ENCODE measurements around the gene DLG2.
A peak's percentile ranks its signal among the peaks of the same experiment; 100 is the strongest.

The DLG2 gene

GRCh38 chr11:84437071-84437980, 1189.8 kb downstream of the DLG2 start:
- no peak for DNase-seq (ENCODE audit: low read depth, low spot score)
- no peak overlapping the region for H3K4me3 ChIP-seq (ENCODE audit: low read length)

GRCh38 chr11:84430661-84431060, 1196.5 kb downstream of the DLG2 start:
- no peak overlapping the region for H3K4me3 ChIP-seq (ENCODE audit: low read length)
- no peak for DNase-seq (ENCODE audit: low read depth, low spot score)

- DNase-seq (ENCODE audit: low read depth, low spot score): no peak
- no peak overlapping the region for H3K4me3 ChIP-seq (ENCODE audit: low read length)
These were observed 1201.5 kb downstream of the DLG2 start for GRCh38 chr11:84425673-84426072.

- DNase-seq (ENCODE audit: low read depth, low spot score): no peak
These were observed 1206.9 kb downstream of the DLG2 start for GRCh38 chr11:84420271-84420670.

GRCh38 chr11:84419616-84420015, 1207.5 kb downstream of the DLG2 start:
- no peak overlapping the region for H3K4me3 ChIP-seq (ENCODE audit: low read length)

More at GRCh38 chr11:84420271-84420670, 1206.9 kb downstream of the DLG2 start:
- H3K4me3 ChIP-seq (ENCODE audit: low read length): no peak overlapping the region

GRCh38 chr11:84414920-84415319, 1212.2 kb downstream of the DLG2 start:
- no peak overlapping the region for H3K4me3 ChIP-seq (ENCODE audit: low read length)
- no peak for DNase-seq (ENCODE audit: low read depth, low spot score)

More at GRCh38 chr11:84419616-84420015, 1207.5 kb downstream of the DLG2 start:
- DNase-seq (ENCODE audit: low read depth, low spot score): no peak

GRCh38 chr11:84413549-84413948, 1213.6 kb downstream of the DLG2 start:
- no peak overlapping the region for H3K4me3 ChIP-seq (ENCODE audit: low read length)
- no peak for DNase-seq (ENCODE audit: low read depth, low spot score)

GRCh38 chr11:84412862-84413261, 1214.3 kb downstream of the DLG2 start:
- DNase-seq (ENCODE audit: low read depth, low spot score): no peak
- no peak overlapping the region for H3K4me3 ChIP-seq (ENCODE audit: low read length)

- DNase-seq (ENCODE audit: low read depth, low spot score): no peak
- no peak overlapping the region for H3K4me3 ChIP-seq (ENCODE audit: low read length)
These were observed 1218.2 kb downstream of the DLG2 start for GRCh38 chr11:84408946-84409411.

GRCh38 chr11:84407091-84407490, 1220.1 kb downstream of the DLG2 start:
- no peak overlapping the region for H3K4me3 ChIP-seq (ENCODE audit: low read length)
- no peak for DNase-seq (ENCODE audit: low read depth, low spot score)

GRCh38 chr11:84398017-84398626, 1229.0 kb downstream of the DLG2 start:
- no peak overlapping the region for H3K4me3 ChIP-seq (ENCODE audit: low read length)
- DNase-seq (ENCODE audit: low read depth, low spot score): peak; percentile 6

- no peak overlapping the region for H3K4me3 ChIP-seq (ENCODE audit: low read length)
- DNase-seq (ENCODE audit: low read depth, low spot score): no peak
These were observed 1230.6 kb downstream of the DLG2 start for GRCh38 chr11:84396521-84396920.

- DNase-seq (ENCODE audit: low read depth, low spot score): no peak
- H3K4me3 ChIP-seq (ENCODE audit: low read length): no peak overlapping the region
These were observed 1236.6 kb downstream of the DLG2 start for GRCh38 chr11:84390441-84391078.

- no peak overlapping the region for H3K4me3 ChIP-seq (ENCODE audit: low read length)
These were observed 1237.4 kb downstream of the DLG2 start for GRCh38 chr11:84389696-84390095.

GRCh38 chr11:84384731-84385130, 1242.4 kb downstream of the DLG2 start:
- peak; percentile 27 for DNase-seq (ENCODE audit: low read depth, low spot score)
- H3K4me3 ChIP-seq (ENCODE audit: low read length): no peak overlapping the region

More at GRCh38 chr11:84389696-84390095, 1237.4 kb downstream of the DLG2 start:
- DNase-seq (ENCODE audit: low read depth, low spot score): no peak

- DNase-seq (ENCODE audit: low read depth, low spot score): no peak
- no peak overlapping the region for H3K4me3 ChIP-seq (ENCODE audit: low read length)
These were observed 1243.6 kb downstream of the DLG2 start for GRCh38 chr11:84383576-84383975.

GRCh38 chr11:84381666-84382065, 1245.5 kb downstream of the DLG2 start:
- DNase-seq (ENCODE audit: low read depth, low spot score): no peak
- H3K4me3 ChIP-seq (ENCODE audit: low read length): no peak overlapping the region

- no peak for DNase-seq (ENCODE audit: low read depth, low spot score)
- no peak overlapping the region for H3K4me3 ChIP-seq (ENCODE audit: low read length)
These were observed 1254.7 kb downstream of the DLG2 start for GRCh38 chr11:84372381-84372950.

- DNase-seq (ENCODE audit: low read depth, low spot score): no peak
- H3K4me3 ChIP-seq (ENCODE audit: low read length): no peak overlapping the region
These were observed 1269.1 kb downstream of the DLG2 start for GRCh38 chr11:84358034-84358433.
